ENCODE results near the gene RNPS1.

RNPS1 gene

DNA sequence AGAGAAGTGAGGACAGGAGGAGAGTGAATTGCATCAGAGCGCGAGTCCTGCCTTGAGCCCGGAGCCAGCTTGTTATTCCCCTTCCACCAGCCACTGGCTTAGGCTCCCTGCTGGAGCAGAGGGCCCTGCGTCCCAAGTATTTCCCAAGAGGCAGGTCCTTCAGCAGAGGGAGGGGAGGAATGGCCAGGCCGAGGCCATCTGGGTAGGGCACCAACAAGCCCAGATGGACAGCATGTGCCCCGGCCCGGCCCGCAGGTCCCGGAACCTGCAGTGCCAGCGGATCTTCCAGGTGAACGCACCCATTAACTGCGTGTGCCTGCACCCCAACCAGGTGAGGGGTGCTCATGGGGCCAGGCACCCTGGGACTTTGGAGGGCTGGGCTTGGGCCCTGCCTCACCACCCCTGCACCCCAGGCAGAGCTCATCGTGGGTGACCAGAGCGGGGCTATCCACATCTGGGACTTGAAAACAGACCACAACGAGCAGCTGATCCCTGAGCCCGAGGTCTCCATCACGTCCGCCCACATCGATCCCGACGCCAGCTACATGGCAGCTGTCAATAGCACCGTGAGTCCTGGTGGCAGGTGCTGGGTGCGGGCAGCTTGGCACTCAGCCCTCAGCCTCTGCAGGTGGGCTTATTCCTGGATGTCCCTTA is 61.0 kb downstream of the RNPS1 start:
- Histone ChIP-seq H3K27ac (ENCODE audit: low read length) (peak overlapping the region; percentile 99; the same call in 1 of the 2 replicates), H4K20me1 (ENCODE audit: insufficient read depth, low read length) (peaks cover 9% of the 10 kb centered on the region; the same call in 1 of the 2 replicates), H3K36me3 (ENCODE audit: insufficient read depth, low read length) (peaks cover 49% of the 10 kb centered on the region), H3K79me2 (ENCODE audit: insufficient read depth, low read length) (peaks cover 35% of the 10 kb centered on the region), H3K9ac (ENCODE audit: low read depth, low read length) (peak overlapping the region; percentile 91), H3K27me3 (ENCODE audit: insufficient read depth, low read length, poor library complexity) (no peaks in the 10 kb centered on the region), H3K4me1 (ENCODE audit: insufficient read depth, low read length) (peaks cover 37% of the 10 kb centered on the region), H3K9me3 (ENCODE audit: insufficient read depth, low read length, severe bottlenecking) (no peaks in the 10 kb centered on the region), H3K4me3 (ENCODE audit: low read depth in 1 of 2, low read length in 2 of 2) (peak overlapping the region in 1 of 2 experiments; percentile 89; a peak in 3 of 4 replicates), H2AFZ (ENCODE audit: low read depth, low read length) (no peak overlapping the region), H3K4me2 (ENCODE audit: insufficient read depth, low read length) (peak overlapping the region; percentile 96)
- no peak for ATAC-seq (ENCODE audit: insufficient read depth, low read depth)
- no peak for TF ChIP-seq CTCF (IDR thresholded peaks at IDR 0.05; ENCODE audit: borderline replicate concordance, extremely low read depth, low read length, poor library complexity, severe bottlenecking)
- no peak for TF ChIP-seq EZH2 (IDR thresholded peaks at IDR 0.05; ENCODE audit: borderline replicate concordance, low read depth, low read length, severe bottlenecking)
- no peak for DNase-seq

DNA sequence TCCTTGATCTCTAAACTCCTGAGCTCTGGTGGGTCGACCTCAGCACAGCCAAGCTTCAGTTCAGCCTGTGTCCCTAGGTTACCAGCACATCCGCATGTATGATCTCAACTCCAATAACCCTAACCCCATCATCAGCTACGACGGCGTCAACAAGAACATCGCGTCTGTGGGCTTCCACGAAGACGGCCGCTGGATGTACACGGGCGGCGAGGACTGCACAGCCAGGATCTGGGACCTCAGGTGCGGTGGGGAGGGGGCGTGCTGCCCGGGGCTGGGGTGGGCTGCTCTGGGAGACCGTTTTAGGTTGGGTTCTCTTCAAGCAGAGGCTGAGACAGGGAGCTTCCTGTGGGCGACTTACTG is 61.5 kb downstream of the RNPS1 start:
- H2AFZ ChIP-seq (ENCODE audit: low read depth, low read length), result no peak overlapping the region

DNA sequence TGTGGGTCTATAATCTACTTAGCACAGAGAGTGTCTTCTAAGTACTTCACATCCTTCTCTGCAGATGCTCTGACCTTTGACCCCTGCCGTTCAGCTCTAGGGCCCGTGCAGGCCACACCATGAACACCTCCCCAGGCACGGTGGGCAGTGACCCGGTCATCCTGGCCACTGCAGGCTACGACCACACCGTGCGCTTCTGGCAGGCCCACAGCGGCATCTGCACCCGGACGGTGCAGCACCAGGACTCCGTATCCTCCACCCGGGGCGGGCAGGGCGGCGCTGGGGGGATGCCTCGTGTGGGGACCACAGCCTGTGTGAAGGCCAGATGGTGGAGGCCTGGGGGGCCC is 62.0 kb downstream of the RNPS1 start:
- DNase-seq (no peak), ATAC-seq (ENCODE audit: insufficient read depth, low read depth) (peak; percentile 15)
- Histone ChIP-seq H3K4me3 (ENCODE audit: low read depth in 1 of 2, low read length in 2 of 2) (peak overlapping the region; percentile 80 to 89), H3K9me3 (ENCODE audit: insufficient read depth, low read length, severe bottlenecking) (no peaks in the 10 kb centered on the region), H2AFZ (ENCODE audit: low read depth, low read length) (peak overlapping the region; percentile 99), H3K9ac (ENCODE audit: low read depth, low read length) (peak overlapping the region; percentile 91), H4K20me1 (ENCODE audit: insufficient read depth, low read length) (peaks cover 6% of the 10 kb centered on the region; the same call in 1 of the 2 replicates), H3K4me1 (ENCODE audit: insufficient read depth, low read length) (peaks cover 33% of the 10 kb centered on the region), H3K36me3 (ENCODE audit: insufficient read depth, low read length) (peaks cover 44% of the 10 kb centered on the region), H3K4me2 (ENCODE audit: insufficient read depth, low read length) (peak overlapping the region; percentile 96), H3K79me2 (ENCODE audit: insufficient read depth, low read length) (peaks cover 31% of the 10 kb centered on the region), H3K27ac (ENCODE audit: low read length) (peak overlapping the region; percentile 99), H3K27me3 (ENCODE audit: insufficient read depth, low read length, poor library complexity) (no peaks in the 10 kb centered on the region)
- TF ChIP-seq EZH2 (IDR thresholded peaks at IDR 0.05; ENCODE audit: borderline replicate concordance, low read depth, low read length, severe bottlenecking), result no peak
- TF ChIP-seq CTCF (IDR thresholded peaks at IDR 0.05; ENCODE audit: borderline replicate concordance, extremely low read depth, low read length, poor library complexity, severe bottlenecking), result no peak

More for the DNA sequence above, 61.5 kb downstream of the RNPS1 start:
- peaks cover 31% of the 10 kb centered on the region for H3K79me2 ChIP-seq (ENCODE audit: insufficient read depth, low read length)
- no peaks in the 10 kb centered on the region for H3K9me3 ChIP-seq (ENCODE audit: insufficient read depth, low read length, severe bottlenecking)
- H3K27ac ChIP-seq (ENCODE audit: low read length), result peak overlapping the region; percentile 99
- H3K4me1 ChIP-seq (ENCODE audit: insufficient read depth, low read length), result peaks cover 33% of the 10 kb centered on the region
- ATAC-seq (ENCODE audit: insufficient read depth, low read depth) (no peak), DNase-seq (peak; percentile 26)
- peaks cover 46% of the 10 kb centered on the region for H3K36me3 ChIP-seq (ENCODE audit: insufficient read depth, low read length)
- TF ChIP-seq EZH2 (IDR thresholded peaks at IDR 0.05; ENCODE audit: borderline replicate concordance, low read depth, low read length, severe bottlenecking) (no peak), CTCF (IDR thresholded peaks at IDR 0.05; ENCODE audit: borderline replicate concordance, extremely low read depth, low read length, poor library complexity, severe bottlenecking) (no peak)
- H3K9ac ChIP-seq (ENCODE audit: low read depth, low read length), result peak overlapping the region; percentile 91
- H3K4me2 ChIP-seq (ENCODE audit: insufficient read depth, low read length), result peak overlapping the region; percentile 96
- peaks cover 6% of the 10 kb centered on the region; the same call in 1 of the 2 replicates for H4K20me1 ChIP-seq (ENCODE audit: insufficient read depth, low read length)
- no peaks in the 10 kb centered on the region for H3K27me3 ChIP-seq (ENCODE audit: insufficient read depth, low read length, poor library complexity)
- H3K4me3 ChIP-seq (ENCODE audit: low read depth in 1 of 2, low read length in 2 of 2), result peak overlapping the region; percentile 80 to 89; a peak in 3 of 4 replicates

All from DND-41 (cell line).